ENCODE data around the gene HSPA14. TPM values are rescaled to one million over a fixed set of nuclear protein-coding genes. Genes with fewer than 3 reads are reported as not detected.

HSPA14 gene
- total RNA-seq, 6 donors from 2014 or later = 4.3 to 14.7 (median 9.4) TPM

DNA sequence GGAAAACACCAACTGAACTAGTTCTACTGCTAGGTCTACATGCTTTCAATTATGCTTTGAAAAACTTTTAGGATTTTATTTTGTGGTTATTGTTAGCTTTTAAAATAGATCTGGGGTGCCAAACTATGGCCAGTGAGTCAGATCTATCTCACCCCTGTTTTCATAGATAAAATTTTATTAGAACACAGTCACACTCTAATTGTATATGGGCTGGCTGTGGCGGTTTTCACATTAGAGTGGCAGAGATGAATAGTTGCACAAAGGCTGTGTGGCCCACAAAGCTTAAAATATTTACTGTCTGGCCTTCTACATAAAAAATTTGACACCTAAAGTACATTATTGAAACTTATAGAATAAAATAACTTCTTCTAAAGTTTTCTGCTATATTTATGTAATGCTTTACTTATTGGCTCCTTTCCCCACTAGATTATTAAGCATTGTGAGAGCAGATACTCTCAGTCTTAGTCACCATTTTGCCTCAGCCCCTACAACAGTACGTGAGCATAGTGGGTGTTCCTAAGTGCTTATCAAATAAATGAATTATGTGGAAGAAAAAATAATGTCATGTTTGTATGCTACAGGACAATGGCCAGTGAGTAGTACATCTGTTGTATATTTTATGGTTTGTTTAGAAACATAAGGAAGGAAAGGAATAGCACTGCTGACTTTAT lies 35.1 kb downstream of the HSPA14 start:
- peaks cover 6 to 18% (median 14%) of the 10 kb centered on the region in 4 donors for H3K36me3 ChIP-seq
- H3K4me3 ChIP-seq = no peak overlapping the region
- H3K27ac ChIP-seq = no peak overlapping the region
- ATAC-seq (ENCODE audit: low FRiP score in 2 of 2) (no peak), DNase-seq (no peak)
- peaks cover 7 to 17% (median 9%) of the 10 kb centered on the region in 4 donors for H3K4me1 ChIP-seq
- TF ChIP-seq POLR2A (IDR thresholded peaks at IDR 0.05) = no peak
- no peak for TF ChIP-seq POLR2AphosphoS5 (IDR thresholded peaks at IDR 0.05)
- TF ChIP-seq, protein P1, sequence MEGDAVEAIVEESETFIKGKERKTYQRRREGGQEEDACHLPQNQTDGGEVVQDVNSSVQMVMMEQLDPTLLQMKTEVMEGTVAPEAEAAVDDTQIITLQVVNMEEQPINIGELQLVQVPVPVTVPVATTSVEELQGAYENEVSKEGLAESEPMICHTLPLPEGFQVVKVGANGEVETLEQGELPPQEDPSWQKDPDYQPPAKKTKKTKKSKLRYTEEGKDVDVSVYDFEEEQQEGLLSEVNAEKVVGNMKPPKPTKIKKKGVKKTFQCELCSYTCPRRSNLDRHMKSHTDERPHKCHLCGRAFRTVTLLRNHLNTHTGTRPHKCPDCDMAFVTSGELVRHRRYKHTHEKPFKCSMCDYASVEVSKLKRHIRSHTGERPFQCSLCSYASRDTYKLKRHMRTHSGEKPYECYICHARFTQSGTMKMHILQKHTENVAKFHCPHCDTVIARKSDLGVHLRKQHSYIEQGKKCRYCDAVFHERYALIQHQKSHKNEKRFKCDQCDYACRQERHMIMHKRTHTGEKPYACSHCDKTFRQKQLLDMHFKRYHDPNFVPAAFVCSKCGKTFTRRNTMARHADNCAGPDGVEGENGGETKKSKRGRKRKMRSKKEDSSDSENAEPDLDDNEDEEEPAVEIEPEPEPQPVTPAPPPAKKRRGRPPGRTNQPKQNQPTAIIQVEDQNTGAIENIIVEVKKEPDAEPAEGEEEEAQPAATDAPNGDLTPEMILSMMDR (IDR thresholded peaks at IDR 0.05) = no peak
- no peak for TF ChIP-seq EP300 (IDR thresholded peaks at IDR 0.05)
- H3K9me3 ChIP-seq = no peaks in the 10 kb centered on the region
- no peaks in the 10 kb centered on the region for H3K27me3 ChIP-seq
- 64 to 69% methylated on average over 2 of the region's 2 CpGs for WGBS, 2 donors

DNA sequence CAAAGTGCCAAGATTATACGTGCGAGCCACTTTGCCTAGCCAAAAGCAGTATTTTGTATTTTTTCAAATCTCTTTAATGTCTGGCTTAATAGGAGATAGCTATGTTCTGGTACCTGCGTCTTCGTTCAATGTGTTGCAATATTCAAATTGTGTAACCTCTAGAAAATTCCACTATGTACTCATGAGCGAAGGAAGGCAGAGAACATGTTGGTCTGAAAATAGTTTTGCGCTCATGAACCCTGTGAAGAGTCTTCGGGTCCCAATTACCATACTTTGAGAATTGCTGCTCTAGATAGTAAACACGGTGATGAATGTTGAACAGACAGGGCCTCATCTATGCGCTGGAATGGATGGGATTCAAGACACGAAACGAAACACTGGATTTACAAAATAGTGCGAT lies 37.8 kb downstream of the HSPA14 start:
- TF ChIP-seq EP300 (IDR thresholded peaks at IDR 0.05) (no peak), POLR2A (IDR thresholded peaks at IDR 0.05) (no peak), POLR2AphosphoS5 (IDR thresholded peaks at IDR 0.05) (no peak)
- TF ChIP-seq, protein P1 (IDR thresholded peaks at IDR 0.05) = no peak
- no peaks in the 10 kb centered on the region for H3K27me3 ChIP-seq
- DNase-seq = no peak
- H3K4me3 ChIP-seq = no peak overlapping the region
- WGBS, 2 donors = 77 to 84% methylated on average over 12 of the region's 12 CpGs
- no peak overlapping the region for H3K27ac ChIP-seq
- no peaks in the 10 kb centered on the region for H3K9me3 ChIP-seq
- peaks cover 12 to 32% (median 16%) of the 10 kb centered on the region in 4 donors for H3K4me1 ChIP-seq
- no peak for ATAC-seq (ENCODE audit: low FRiP score in 2 of 2)
- H3K36me3 ChIP-seq = peaks cover 0 to 3% (median 0%) of the 10 kb centered on the region in 4 donors

DNA sequence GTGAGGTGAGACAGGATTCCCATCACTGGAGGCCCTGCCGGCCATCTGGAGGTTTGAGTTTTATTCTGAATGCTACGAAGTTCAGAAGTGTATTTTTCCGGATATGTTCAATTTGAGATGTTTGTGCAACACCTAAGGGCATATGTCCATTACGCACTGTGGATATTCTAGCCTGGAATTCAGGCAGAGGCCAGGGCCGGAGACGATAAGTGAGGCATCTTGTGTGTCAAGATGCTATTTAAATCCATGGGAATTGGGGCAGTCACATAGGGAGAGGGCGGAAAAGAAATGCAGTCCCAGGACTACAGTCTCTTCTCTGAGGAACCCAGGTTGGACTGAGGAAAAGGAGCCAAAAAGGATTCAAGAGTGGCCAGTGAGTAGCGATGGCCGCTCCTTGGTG lies 38.7 kb downstream of the HSPA14 start:
- no peak for DNase-seq
- no peaks in the 10 kb centered on the region for H3K9me3 ChIP-seq
- H3K27me3 ChIP-seq = no peaks in the 10 kb centered on the region
- H3K4me1 ChIP-seq = peaks cover 12 to 32% (median 16%) of the 10 kb centered on the region in 4 donors
- H3K4me3 ChIP-seq = no peak overlapping the region
- TF ChIP-seq POLR2A (IDR thresholded peaks at IDR 0.05) (no peak), POLR2AphosphoS5 (IDR thresholded peaks at IDR 0.05) (no peak), EP300 (IDR thresholded peaks at IDR 0.05) (no peak)
- TF ChIP-seq, protein P1 (IDR thresholded peaks at IDR 0.05) = no peak
- ATAC-seq (ENCODE audit: low FRiP score in 2 of 2) = no peak
- 88 to 95% methylated on average over 9 of the region's 9 CpGs for WGBS, 2 donors
- H3K36me3 ChIP-seq = peaks cover 0 to 3% (median 0%) of the 10 kb centered on the region in 4 donors
- no peak overlapping the region for H3K27ac ChIP-seq

DNA sequence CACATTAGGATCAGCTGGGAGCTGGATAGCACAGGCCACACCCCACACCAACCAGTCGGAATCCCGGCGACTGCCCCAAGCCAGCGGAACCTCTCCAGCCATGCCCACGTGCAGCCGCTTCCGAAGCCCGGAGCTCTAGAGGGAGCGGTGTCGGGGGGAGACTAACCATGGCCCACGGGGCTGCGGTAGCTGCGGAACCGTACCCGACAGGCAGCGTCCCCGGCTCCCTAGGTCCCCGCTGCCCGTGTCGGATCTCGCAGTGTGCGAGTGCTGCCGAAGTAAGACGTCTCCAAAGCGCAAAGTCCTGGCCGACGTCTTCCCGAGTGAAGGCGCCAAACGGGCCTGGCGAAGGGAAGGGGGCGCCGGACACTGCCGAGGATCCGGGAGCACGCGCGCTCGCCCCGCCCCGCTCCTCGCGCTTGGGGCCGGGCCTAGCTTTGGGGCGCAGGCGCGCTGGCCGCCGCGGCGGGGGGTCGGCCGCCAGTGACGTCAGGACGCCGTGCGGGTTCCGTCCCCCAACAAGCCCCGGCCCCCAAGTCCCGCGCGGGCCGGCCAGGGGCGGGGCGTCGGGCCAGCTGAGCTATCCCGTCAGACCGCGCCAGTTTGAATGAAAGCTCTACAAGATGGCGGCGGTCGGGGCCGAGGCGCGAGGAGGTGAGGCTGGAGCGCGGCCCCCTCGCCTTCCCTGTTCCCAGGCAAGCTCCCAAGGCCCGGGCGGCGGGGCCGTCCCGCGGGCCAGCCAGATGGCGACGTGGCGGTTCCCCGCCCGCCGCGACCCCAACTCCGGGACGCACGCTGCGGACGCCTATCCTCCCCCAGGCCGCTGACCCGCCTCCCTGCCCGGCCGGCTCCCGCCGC lies 40.4 kb downstream of the HSPA14 start, which contains the start of gene SUV39H2:
Gene SUV39H2, plus strand, starts transcription at position 601 of the 858 bp plus-strand sequence. Its CDS starts 23 bp downstream, at position 624.
- Histone ChIP-seq H3K4me1 (peaks cover 12 to 32% (median 16%) of the 10 kb centered on the region in 4 donors), H3K4me3 (peak within 1 kb of the TSS; percentile 97 to 100 (median 98)), H3K9me3 (no peaks in the 10 kb centered on the region), H3K36me3 (no peaks in the 10 kb centered on the region), H3K27ac (peak within 1 kb of the TSS; percentile 93 to 94 (median 94)), H3K27me3 (no peaks in the 10 kb centered on the region)
- DNase-seq (peak; percentile 97 to 100), ATAC-seq (ENCODE audit: low FRiP score in 2 of 2) (peak; percentile 96 to 98)
- TF ChIP-seq POLR2AphosphoS5 (IDR thresholded peaks at IDR 0.05) = peak; percentile 58 to 76
- TF ChIP-seq EP300 (IDR thresholded peaks at IDR 0.05) = peak in 1 of 4 donors; percentile 1
- TF ChIP-seq POLR2A (IDR thresholded peaks at IDR 0.05) = peak in 3 of 4 donors; percentile 41 to 89 (median 79)
- TF ChIP-seq, protein P1 (IDR thresholded peaks at IDR 0.05) = peak in 3 of 6 experiments; percentile 14 to 30 (median 27)
- WGBS, 2 donors = 1% methylated on average over 55 of the region's 102 CpGs; no CpG with 5 or more reads in 1 of the 2 donors

Measured in upper lobe of left lung (tissue), 6 donors.